Measurements from ENCODE around the gene RALGPS1. TPM values are rescaled to one million over a fixed set of nuclear protein-coding genes. Genes with fewer than 3 reads are reported as not detected.

Gene RALGPS1
- polyA plus RNA-seq, 1 of the 3 experiments (the other 2 are of a cell fraction): 3.9 TPM

GRCh38 chr9:127112735-127113161 is 198.2 kb downstream of the RALGPS1 start:
- H4K20me1 ChIP-seq (ENCODE audit: insufficient read depth): no peaks in the 10 kb centered on the region
- CTCF ChIA-PET: interaction anchor here (0.6 kb wide), 1 partner anchor 27 kb away, joined by 3 read pairs; no protein-coding TSS in a partner anchor

More at GRCh38 chr9:127112735-127113161, 198.2 kb downstream of the RALGPS1 start:
- WGBS (ENCODE audit: low lambda C conversion rate): 94% methylated on average over 3 of the region's 3 CpGs
- no peak overlapping the region for H3K4me3 ChIP-seq (ENCODE audit: low read depth in 2 of 2, low read length in 1 of 2)
- peaks cover 0 to 3% of the 10 kb centered on the region in 2 experiments for H3K36me3 ChIP-seq (replicated peaks in 1 of 2; ENCODE audit: control insufficient read depth in 1 of 2, insufficient read depth in 2 of 2, low read length in 1 of 2)
- no peak overlapping the region for H3K4me2 ChIP-seq
- H3K9ac ChIP-seq: no peak overlapping the region
- H3F3A ChIP-seq (replicated peaks; ENCODE audit: insufficient read depth): no peaks in the 10 kb centered on the region
- H3K9me3 ChIP-seq: no peaks in the 10 kb centered on the region
- DNase-seq: no peak
- H3K27ac ChIP-seq (ENCODE audit: low read depth in 2 of 2, low read length in 1 of 2): no peak overlapping the region
- no peaks in the 10 kb centered on the region for H3K9me2 ChIP-seq
- H2AFZ ChIP-seq (ENCODE audit: low read depth): no peak overlapping the region
- POLR2A ChIA-PET: no interaction called here
- TF ChIP-seq EP300 (IDR thresholded peaks at IDR 0.05; ENCODE audit: borderline replicate concordance in 1 of 2, low read depth in 1 of 2, low read length in 1 of 2) (no peak), TEAD4 (IDR thresholded peaks at IDR 0.05; ENCODE audit: borderline replicate concordance, insufficient read depth) (no peak), EZH2phosphoT487 (IDR thresholded peaks at IDR 0.05; ENCODE audit: borderline replicate concordance, low read depth) (no peak), FOSL2 (IDR thresholded peaks at IDR 0.05; ENCODE audit: borderline replicate concordance, low read depth) (no peak), JUND (IDR thresholded peaks at IDR 0.05) (no peak), RCOR1 (IDR thresholded peaks at IDR 0.05; ENCODE audit: low read length) (no peak), CHD2 (IDR thresholded peaks at IDR 0.05; ENCODE audit: low read length, partially characterized antibody) (no peak), RXRA (IDR thresholded peaks at IDR 0.05; ENCODE audit: borderline replicate concordance, low read depth) (no peak), IRF3 (IDR thresholded peaks at IDR 0.05; ENCODE audit: low read depth, low read length) (no peak), GATA2 (CRISPR knock-in tag; IDR thresholded peaks at IDR 0.05) (no peak), SIN3A (IDR thresholded peaks at IDR 0.05; ENCODE audit: borderline replicate concordance, low read depth, low read length) (no peak), FOXJ3 (CRISPR knock-in tag; IDR thresholded peaks at IDR 0.05) (no peak), ZBTB33 (IDR thresholded peaks at IDR 0.05; ENCODE audit: borderline replicate concordance, low read depth) (no peak), FOXM1 (IDR thresholded peaks at IDR 0.05; ENCODE audit: low read depth) (no peak), MEF2A (IDR thresholded peaks at IDR 0.05; ENCODE audit: borderline replicate concordance, low read depth) (no peak), NFIC (IDR thresholded peaks at IDR 0.05; ENCODE audit: borderline replicate concordance) (no peak), YY1 (IDR thresholded peaks at IDR 0.05; ENCODE audit: low read depth) (no peak)
- no peaks in the 10 kb centered on the region for H3K79me2 ChIP-seq (ENCODE audit: insufficient read depth)
- H3K27me3 ChIP-seq (ENCODE audit: insufficient read depth): no peaks in the 10 kb centered on the region
- H3K4me1 ChIP-seq (ENCODE audit: control insufficient read depth in 1 of 2, insufficient read depth in 2 of 2, low read depth in 1 of 2, low read length in 1 of 2): peaks cover 0 to 6% of the 10 kb centered on the region in 2 experiments; a peak in 1 of 4 replicates
